OCI-LY1 (cell line): ENCODE results near the gene NAV2.

Experiments
- H2AFZ ChIP-seq: fragments of 200-600 bp; sonication (generic), shearing (Covaris generic); 2 replicates; pipeline ENCODE4 v1.6.0; 2014; ENCODE audit warnings: antibody characterized with exemption, mild to moderate bottlenecking, low read length
- H3F3A ChIP-seq: fragments of 200-600 bp; sonication (generic), shearing (Covaris generic); 2 replicates; pipeline ENCODE4 v1.6.0; 2014; ENCODE audit warnings: mild to moderate bottlenecking, antibody characterized with exemption, low read length, moderate library complexity; ENCODE audit not compliant: insufficient read depth
- H3K27ac ChIP-seq: fragments of 200-600 bp; sonication (generic); 2 replicates; pipeline ENCODE4 v1.5.1; 2014; ENCODE audit warnings: low read length, mixed run types, mild to moderate bottlenecking, low read depth; ENCODE audit not compliant: poor library complexity, severe bottlenecking
- H3K27me3 ChIP-seq: fragments of 200-600 bp; sonication (generic); 2 replicates; pipeline ENCODE4 v1.6.0; 2014; ENCODE audit warnings: antibody characterized with exemption, mild to moderate bottlenecking, low read length, moderate library complexity; ENCODE audit not compliant: insufficient read depth
- H3K36me3 ChIP-seq: fragments of 200-600 bp; sonication (generic); 2 replicates; pipeline ENCODE4 v1.6.1; 2014; ENCODE audit warnings: mild to moderate bottlenecking, antibody characterized with exemption, low read length, moderate library complexity, mixed read lengths; ENCODE audit not compliant: insufficient read depth
- H3K4me1 ChIP-seq: fragments of 200-600 bp; sonication (generic); 2 replicates; pipeline ENCODE4 v1.5.1; 2014; ENCODE audit warnings: mild to moderate bottlenecking, low read length, moderate library complexity; ENCODE audit not compliant: insufficient read depth, severe bottlenecking
- H3K4me2 ChIP-seq: fragments of 200-600 bp; sonication (generic), shearing (Covaris generic); 2 replicates; pipeline ENCODE4 v1.6.1; 2014; ENCODE audit warnings: low read length
- H3K4me3 ChIP-seq: fragments of 200-600 bp; sonication (generic); 2 replicates; pipeline ENCODE4 v1.5.1; 2014; ENCODE audit warnings: low read length, low read depth, mild to moderate bottlenecking, mixed read lengths; ENCODE audit not compliant: poor library complexity, severe bottlenecking
- H3K79me2 ChIP-seq: fragments of 200-600 bp; shearing (Covaris generic); 2 replicates; pipeline ENCODE4 v1.6.1; 2016; ENCODE audit warnings: mixed run types, low read length, mixed read lengths; ENCODE audit not compliant: insufficient read depth
- H3K9ac ChIP-seq: fragments of 200-600 bp; sonication (generic), shearing (Covaris generic); 2 replicates; pipeline ENCODE4 v1.6.1; 2014; ENCODE audit warnings: mild to moderate bottlenecking, low read length, mixed read lengths
- H3K9me2 ChIP-seq: fragments of 200-600 bp; sonication (generic), shearing (Covaris generic); 2 replicates; pipeline ENCODE4 v1.6.1; 2014; ENCODE audit warnings: low read depth, mild to moderate bottlenecking, low read length, mixed read lengths
- H3K9me3 ChIP-seq: fragments of 200-600 bp; shearing (Covaris generic); 2 replicates; pipeline ENCODE4 v1.6.1; 2014; ENCODE audit warnings: low read length, mixed read lengths
- H4K20me1 ChIP-seq: fragments of 200-600 bp; sonication (generic), shearing (Covaris generic); 2 replicates; pipeline ENCODE4 v1.6.0; 2016; ENCODE audit warnings: mild to moderate bottlenecking, low read length; ENCODE audit not compliant: insufficient read depth
- EZH2 ChIP-seq: fragments of 200-600 bp; sonication (generic), shearing (Covaris generic); IDR thresholded peaks from 2 replicates; pipeline ENCODE4 v1.8.0; 2017; ENCODE audit warnings: borderline replicate concordance, mixed run types, mild to moderate bottlenecking, antibody characterized with exemption, low read length, moderate library complexity, mixed read lengths
- TF ChIP-seq, protein P1 (sequence below): fragments of 200-600 bp; sonication (generic), shearing (Covaris generic); IDR thresholded peaks from 2 replicates; pipeline ENCODE4 v1.5.1; 2017; ENCODE audit warnings: mild to moderate bottlenecking, antibody characterized with exemption, low read length, moderate library complexity, mixed read lengths

The NAV2 gene

DNA sequence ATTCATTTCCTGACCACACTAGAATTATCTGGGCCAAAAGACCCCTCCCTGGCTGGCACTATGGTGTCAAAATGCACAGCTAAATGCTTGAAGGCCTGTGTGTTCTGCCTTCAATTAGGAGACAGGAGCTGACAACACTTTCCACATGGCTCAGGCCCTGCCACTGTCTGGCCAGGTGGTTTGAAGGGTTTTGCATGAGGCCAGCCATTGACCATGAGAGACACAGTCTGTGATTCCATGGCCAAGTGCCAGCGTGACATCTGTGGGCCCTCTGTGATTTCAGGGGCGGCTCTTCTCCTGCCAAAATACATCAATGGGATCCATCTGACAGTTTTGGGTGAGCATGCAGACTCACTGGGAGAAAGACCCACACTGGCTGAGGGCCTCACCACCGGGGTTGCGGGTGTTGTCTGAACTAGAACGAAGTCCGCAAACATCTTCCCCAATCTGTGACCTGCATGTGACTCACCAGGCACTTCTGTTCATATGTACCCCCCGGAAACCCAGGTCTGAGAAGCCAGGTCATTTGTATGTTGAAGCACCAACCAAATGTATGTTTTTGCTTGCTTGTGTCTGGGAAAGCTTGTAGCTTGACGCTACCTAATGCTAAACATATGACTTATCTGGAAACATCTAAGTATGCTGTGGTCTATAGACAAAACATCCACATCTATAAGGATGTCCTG is 20.7 kb upstream of the NAV2 start:
- no peaks in the 10 kb centered on the region for H3K4me1 ChIP-seq
- H3K9me3 ChIP-seq, result no peaks in the 10 kb centered on the region
- TF ChIP-seq, protein P1, sequence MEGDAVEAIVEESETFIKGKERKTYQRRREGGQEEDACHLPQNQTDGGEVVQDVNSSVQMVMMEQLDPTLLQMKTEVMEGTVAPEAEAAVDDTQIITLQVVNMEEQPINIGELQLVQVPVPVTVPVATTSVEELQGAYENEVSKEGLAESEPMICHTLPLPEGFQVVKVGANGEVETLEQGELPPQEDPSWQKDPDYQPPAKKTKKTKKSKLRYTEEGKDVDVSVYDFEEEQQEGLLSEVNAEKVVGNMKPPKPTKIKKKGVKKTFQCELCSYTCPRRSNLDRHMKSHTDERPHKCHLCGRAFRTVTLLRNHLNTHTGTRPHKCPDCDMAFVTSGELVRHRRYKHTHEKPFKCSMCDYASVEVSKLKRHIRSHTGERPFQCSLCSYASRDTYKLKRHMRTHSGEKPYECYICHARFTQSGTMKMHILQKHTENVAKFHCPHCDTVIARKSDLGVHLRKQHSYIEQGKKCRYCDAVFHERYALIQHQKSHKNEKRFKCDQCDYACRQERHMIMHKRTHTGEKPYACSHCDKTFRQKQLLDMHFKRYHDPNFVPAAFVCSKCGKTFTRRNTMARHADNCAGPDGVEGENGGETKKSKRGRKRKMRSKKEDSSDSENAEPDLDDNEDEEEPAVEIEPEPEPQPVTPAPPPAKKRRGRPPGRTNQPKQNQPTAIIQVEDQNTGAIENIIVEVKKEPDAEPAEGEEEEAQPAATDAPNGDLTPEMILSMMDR, result no peak
- TF ChIP-seq EZH2, result no peak
- H3K27ac ChIP-seq, result no peak overlapping the region
- H3F3A ChIP-seq, result no peaks in the 10 kb centered on the region
- no peak overlapping the region for H3K4me2 ChIP-seq
- no peak overlapping the region for H3K4me3 ChIP-seq
- no peak overlapping the region for H3K9ac ChIP-seq
- H2AFZ ChIP-seq, result no peak overlapping the region
- H3K9me2 ChIP-seq, result no peaks in the 10 kb centered on the region
- no peaks in the 10 kb centered on the region for H3K79me2 ChIP-seq
- no peaks in the 10 kb centered on the region for H3K36me3 ChIP-seq
- no peaks in the 10 kb centered on the region for H3K27me3 ChIP-seq
- H4K20me1 ChIP-seq, result no peaks in the 10 kb centered on the region

DNA sequence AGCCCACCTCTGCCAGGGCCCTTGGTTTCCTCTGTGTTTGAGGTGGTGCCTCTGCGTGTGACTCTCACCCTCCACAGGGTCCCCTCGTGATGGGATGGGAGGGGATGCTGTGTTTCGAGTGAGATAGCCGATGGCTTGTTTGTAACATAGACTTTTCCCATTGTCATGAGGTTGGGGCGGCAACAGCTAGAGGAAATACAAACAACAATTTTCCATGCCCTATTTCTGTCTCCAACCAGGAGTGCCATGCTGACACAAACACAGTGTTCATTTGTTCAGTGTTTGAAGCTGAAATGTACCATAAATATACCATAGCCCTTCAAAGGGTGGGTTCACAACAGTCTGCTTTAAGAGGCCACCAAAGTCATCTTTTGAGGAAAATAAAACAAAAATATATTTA is 19.5 kb upstream of the NAV2 start:
- Histone ChIP-seq H3K4me2 (no peak overlapping the region), H3K27me3 (no peaks in the 10 kb centered on the region), H3K36me3 (no peaks in the 10 kb centered on the region), H2AFZ (no peak overlapping the region), H3K9me2 (no peaks in the 10 kb centered on the region), H3K9ac (no peak overlapping the region), H4K20me1 (no peaks in the 10 kb centered on the region), H3K79me2 (no peaks in the 10 kb centered on the region), H3F3A (no peaks in the 10 kb centered on the region), H3K9me3 (no peaks in the 10 kb centered on the region), H3K27ac (no peak overlapping the region), H3K4me1 (no peaks in the 10 kb centered on the region), H3K4me3 (no peak overlapping the region)
- no peak for TF ChIP-seq EZH2
- TF ChIP-seq, protein P1, result no peak

- no peak overlapping the region for H2AFZ ChIP-seq
- no peaks in the 10 kb centered on the region for H3K9me2 ChIP-seq
- H3K36me3 ChIP-seq, result no peaks in the 10 kb centered on the region
- no peaks in the 10 kb centered on the region for H3K79me2 ChIP-seq
- H4K20me1 ChIP-seq, result no peaks in the 10 kb centered on the region
- no peak overlapping the region for H3K4me2 ChIP-seq
- no peaks in the 10 kb centered on the region for H3K4me1 ChIP-seq
- TF ChIP-seq, protein P1, result no peak
- no peak for TF ChIP-seq EZH2
- H3K9ac ChIP-seq, result no peak overlapping the region
- H3F3A ChIP-seq, result no peaks in the 10 kb centered on the region
- no peak overlapping the region for H3K4me3 ChIP-seq
- H3K27me3 ChIP-seq, result no peaks in the 10 kb centered on the region
- H3K27ac ChIP-seq, result no peak overlapping the region
- H3K9me3 ChIP-seq, result no peaks in the 10 kb centered on the region
These were observed 17.8 kb upstream of the NAV2 start for GRCh38 chr11:19694796-19695345.
